ENCODE data around the gene PTPN5.

Gene PTPN5

DNA sequence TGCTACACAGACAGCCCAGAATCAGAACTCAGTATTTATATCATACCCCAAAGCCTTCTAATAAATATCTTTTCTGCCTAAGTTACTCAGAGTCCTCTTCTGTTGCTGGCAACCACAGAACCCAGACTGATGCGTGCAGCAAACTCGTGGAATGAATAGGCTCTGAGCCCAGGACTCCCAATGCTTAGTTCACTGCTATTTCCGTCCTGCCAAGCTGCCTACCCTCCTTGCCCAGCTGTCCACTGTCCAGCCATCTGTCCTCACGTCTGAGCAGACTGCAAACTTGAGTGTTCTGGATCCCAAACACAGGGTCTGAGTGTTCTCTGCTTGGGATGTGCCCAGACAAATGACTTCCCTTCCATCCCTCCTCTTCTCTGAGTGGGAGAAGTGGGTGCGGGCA is 19.4 kb downstream of the PTPN5 start:
- DNase-seq: no peak

DNA sequence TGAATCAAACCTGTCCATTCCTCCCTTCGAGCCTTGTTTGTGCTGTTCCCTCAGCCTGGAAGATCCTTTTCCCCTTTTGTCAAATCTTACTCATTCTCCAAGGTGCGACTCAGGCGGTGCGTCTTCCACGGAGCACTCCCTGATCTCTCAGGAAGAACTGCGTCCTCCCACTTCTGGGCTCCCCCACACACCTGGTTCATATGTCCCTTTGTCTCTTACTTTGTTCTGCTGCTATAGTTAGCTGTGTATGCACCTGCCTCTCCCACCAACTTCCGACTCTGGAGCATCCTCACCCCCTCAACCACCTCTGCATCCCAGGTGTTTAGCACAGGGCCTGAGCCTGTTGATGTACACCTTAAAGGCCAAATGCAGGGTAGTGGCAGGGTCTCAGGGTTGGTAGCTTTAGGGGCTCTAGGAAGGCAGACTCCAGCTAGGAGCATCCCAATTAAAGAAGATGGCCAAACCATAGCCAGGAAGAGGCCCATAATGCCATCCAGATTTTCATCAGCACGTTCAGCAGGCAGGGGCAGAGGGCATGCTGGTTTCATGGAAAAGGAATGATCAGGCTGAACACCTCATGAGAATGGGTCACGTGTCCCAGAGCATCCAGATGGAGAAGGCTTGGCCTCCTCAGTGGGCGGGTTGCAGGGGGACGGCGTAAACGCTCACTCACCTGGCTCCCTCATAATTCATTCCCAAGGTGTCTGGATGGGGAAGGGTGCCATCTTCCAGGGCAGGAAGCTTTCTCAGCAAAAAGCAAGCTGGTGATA is 20.1 kb downstream of the PTPN5 start:
- DNase-seq: no peak

DNA sequence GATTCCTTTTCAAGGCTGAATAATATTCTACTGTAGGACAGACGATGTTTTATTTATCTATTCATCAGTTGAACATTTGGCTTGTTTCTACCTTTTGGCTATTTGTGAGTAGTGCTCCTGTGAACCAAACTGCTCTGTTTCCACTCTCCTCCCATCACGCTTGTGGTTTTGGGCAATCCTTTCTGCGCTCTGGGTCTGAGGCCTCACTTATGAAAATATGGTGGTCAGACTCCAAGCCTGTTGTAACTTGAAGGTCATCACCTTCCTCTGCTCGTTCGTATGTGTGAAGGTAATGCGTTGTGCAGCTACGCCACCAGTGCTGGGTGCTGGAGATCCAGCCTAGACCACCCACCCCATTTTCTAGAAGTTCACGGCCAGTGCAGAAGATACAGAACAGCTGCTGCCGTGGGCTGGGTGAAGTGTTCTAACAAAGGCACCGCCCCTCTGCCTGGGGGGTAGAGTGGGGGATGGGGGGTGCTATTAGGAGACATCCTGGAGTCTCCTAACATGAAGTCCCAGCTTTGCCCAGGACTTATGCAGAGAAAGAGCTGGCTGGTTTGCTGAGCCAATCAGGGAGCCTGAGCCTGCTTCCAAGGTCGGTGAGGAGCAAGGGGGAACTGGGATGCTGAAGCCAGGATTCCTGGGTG is 21.0 kb downstream of the PTPN5 start:
- no peak for DNase-seq

DNA sequence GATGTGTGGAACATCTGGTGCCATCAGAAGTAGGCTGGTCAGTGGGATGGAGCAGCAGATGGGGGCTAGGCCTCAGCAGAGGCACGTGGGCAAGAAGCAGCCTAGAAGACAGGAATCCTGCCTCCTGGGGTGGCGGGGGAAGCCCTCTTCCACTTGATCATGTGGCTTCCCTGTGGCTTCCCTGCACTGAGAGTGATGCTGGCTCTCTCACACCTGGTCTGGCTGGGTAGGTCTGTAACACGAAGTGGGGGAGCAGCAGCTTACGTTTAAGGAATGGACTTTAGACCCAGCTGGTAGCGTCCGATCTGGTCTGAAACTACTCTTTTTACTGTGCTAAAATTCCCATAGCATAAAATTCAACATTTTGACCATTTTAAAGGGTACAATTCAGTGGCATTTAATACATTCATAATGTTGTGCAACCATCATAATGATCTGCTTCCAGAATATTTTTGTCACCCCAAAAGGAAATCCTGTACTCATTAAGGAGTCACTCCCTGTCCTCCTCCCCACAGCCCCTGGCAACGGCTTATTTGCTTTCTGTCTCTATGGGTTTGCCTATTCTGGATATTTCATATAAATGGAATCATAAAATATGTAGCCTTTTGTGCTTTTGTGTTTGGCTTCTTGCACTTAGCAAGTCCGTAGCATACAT is 21.7 kb downstream of the PTPN5 start:
- DNase-seq: no peak

DNA sequence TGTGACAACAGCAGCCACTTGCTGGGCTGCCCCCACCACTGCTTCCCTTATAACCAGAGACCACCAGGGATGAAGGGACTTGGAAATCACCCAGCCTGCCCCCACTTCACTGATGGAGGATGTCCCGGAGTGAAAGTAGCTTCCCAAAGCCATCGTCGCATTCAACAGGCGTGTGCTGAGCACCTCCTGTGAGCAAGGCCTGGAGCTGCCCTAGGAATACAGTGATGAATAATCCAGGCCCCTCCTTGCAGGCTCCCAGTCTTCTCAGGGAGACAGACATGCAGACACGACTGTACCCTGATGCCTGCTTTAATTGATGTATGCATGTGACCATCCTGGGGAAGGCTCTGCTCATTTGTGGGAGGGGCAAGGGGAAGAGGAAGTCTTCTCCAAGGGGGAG is 22.6 kb downstream of the PTPN5 start:
- no peak for DNase-seq

DNA sequence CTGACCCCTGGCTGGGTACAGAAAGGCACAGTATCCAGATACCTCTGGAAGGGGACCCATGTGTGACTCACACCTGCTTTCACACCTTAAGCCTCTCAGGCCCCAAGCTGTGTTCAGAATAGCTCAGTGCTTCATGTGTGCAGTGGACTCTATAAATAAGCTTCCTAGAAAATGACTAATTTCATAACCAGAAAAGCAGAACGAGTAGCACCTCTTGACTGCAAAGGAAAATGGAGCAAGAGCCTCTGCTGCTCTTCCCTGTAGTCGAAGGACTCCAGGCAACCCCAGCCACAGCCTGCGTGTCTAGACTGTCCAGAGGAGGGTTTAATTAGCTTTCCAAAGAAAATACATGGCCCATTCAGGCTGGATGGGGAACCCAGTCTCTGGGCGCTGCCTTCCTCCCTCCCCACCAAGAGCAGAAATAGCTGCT is 23.1 kb downstream of the PTPN5 start:
- no peak for DNase-seq

DNA sequence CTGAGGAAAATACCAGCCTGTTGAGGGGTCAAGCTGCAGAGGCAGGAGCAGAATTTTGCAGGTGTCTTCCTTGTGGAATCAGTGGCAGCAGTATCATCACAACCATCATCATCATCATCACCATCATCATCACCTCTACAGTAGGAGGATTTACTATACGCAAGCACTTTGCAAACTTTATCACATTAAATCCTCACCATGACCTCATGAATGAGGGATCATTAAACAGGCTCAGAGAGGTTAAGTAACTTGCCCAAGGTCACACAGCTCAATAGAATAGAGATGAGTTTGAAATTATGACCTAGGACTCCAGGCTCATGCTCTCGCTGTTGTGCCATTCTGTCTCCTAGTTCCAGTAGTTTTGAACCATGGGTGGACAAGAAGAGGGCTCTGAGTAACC is 25.6 kb downstream of the PTPN5 start:
- DNase-seq: no peak

DNA sequence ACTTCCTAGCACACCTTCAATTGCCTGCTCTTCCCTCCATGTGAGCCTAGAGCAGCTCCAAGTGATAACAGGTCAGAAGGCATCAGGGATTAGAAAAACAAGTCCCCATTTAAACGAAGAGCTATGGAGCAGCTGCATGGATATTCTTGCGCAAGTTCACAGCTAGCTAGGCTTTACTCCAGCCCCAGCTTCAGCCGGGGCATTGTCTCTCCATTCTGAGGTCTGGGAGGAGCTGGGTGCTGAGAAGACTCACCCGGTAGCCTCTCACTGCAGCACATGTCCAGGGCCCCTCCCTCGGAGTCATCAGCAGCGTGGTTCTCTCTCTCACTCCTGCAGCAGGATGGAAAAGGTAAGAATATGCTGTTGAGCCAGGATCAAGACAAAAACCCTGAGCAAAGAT is 26.0 kb downstream of the PTPN5 start:
- DNase-seq: no peak

DNA sequence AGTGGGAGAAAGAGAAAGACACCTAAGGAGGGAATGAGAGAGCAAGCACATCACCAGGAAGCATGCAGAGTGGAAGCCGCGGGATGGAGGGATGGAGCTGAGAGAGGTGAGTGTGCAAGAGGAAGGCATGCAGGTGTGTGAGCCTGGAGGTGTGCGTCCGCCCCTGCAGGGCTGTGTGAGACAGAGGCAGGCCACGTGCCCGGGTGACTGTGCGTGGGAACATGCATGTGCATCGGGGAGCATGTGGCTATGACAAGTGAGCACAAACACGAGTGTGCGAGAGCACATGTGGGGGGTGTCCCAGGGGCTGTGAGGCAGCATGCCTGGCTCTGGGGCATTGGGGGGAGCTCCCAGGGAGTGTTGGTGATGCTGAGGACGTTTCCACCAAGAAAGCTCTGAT is 29.9 kb downstream of the PTPN5 start:
- no peak for DNase-seq

DNA sequence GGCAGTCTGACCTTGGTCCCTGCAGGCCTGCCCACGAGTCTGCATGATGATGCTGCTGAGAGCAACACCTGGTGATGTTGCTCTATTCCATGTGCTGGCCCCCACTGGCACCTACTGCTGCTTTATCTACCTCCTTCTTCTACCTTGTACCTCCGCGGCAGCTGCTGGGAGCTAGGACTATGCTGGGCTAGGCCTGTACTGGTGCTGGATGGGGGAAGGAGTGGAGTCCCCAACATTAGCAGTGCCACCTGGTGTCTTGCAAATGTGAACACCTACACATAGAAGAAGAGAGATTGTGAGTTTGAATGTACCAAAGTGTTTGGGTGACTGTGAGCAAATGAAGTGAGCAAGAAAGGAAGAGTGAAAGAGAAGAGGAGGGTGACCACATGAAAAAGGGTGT is 30.5 kb downstream of the PTPN5 start:
- DNase-seq: no peak

DNA sequence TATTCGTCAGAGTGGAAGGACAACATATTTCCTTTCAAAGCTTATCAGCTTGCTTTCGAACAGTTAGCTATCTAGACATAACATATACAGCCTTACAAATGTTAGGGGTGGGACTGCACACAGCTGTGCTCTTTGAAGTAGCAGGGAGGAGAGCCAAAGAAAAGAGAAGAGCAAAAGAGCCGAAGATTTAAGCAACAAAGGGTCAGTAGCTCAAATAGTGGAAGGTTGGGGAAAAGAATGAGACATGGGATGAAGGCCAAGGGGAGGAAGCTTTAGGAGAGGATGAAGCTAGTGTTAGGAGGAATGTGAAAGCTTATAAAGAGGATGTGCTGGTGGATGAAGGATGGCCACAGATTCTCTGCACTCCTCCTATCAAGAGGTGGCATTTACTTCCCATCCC is 33.8 kb downstream of the PTPN5 start:
- DNase-seq: no peak

DNA sequence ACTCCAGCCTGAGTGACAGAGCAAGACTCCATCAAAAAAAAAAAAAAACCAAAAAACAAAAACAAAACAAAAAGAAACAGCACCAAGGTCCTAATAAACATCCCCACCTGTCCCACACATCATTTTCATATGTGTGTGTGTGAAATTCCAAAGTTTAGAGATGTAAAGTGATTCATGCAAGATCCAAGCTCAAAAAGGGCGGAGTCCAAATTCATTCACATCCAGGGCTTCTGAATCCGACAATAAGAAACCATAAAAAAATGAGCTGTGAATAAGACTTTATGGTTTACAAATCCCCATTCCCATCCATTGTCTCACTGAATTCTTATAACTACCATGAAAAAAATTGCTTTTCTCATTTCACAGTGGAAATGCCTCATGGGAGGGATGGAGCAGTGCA is 34.7 kb downstream of the PTPN5 start:
- DNase-seq: no peak

DNA sequence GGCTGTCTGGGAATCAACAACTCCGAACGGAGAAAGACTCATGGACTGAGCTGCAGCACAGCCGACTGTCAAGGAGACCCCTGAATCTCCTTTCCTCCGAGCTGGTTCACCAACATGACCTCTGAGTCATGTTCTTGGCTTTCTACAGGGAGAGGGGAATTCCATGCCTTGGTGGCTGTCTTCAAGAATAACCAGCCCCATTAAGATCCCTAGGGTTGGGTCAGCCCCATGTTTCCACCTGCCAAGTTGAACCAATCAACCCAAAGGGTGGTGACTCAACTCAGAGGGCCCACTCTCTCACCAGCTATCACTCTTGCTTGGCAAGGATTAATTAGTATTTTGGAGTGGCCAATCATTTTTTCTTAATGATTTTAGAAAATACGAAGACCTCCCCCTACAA is 37.3 kb downstream of the PTPN5 start:
- no peak for DNase-seq

DNA sequence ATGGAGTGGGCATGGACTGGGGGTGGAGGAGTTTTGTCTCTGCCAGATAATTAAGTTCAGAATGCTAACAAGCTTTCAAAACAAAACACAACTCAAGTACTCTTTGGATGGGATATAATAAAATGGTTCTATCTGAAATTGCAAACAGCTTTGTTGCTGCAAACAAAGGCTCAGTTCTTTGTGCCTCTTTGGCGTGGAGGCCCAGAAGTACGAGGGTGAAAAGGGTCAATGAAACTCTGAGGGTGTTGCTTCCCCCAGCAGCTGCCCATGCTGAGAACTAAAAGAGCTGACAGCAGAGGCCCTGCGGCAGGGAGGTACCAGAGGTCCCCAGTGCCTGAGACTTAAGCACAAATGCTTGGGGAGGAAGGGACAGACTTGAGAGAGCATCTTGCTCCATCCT is 39.1 kb downstream of the PTPN5 start:
- no peak for DNase-seq

DNA sequence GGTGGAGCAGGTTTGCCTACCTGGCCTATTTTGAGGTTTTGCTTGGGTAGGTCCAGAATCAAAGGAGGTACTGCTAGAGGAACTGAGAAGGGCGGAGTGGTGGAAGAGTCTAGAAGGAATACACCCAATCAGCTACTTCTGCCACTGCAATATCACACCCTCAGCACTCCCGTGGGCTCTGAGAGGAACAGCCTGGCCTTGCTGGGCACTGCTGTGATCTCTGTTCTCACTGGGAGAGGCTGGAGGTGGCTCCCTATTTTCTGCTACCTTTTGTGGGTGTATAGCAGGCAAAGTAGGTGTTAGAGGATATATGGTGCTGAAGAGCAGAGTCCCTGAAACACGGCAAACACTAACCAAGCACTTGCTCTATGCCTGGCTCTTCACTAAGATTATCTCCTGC is 40.7 kb downstream of the PTPN5 start:
- DNase-seq: no peak

DNA sequence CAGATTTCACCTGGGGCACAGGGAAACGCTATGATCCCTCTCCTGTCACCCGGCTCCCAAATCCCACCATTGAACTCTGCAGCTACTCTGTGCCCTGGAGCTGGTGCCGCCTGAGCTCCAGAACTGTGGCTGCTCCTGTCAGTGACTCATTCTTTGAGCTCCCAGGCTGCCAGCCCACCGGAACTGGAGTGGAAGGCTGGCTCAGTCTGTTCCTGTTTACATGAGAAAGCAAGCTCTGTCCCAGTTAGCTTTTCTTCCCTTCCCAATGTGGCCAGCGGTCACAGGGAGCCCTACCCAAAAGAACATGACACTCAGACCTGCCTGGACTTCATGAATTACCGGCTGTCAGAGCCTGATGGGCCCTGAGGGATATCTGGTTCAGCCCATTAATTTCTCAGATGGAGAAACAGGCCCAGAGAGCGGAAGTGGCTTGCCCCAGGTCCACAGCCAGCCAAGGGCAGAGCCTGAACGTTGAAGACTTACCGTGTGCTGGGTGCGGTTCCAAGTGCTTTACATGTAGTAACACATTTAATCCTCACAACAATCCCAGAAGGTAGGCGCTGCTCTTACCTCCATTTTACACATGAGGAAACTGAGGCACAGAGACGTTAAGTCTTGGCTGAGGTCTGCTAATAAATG is 41.8 kb downstream of the PTPN5 start:
- no peak for DNase-seq

DNA sequence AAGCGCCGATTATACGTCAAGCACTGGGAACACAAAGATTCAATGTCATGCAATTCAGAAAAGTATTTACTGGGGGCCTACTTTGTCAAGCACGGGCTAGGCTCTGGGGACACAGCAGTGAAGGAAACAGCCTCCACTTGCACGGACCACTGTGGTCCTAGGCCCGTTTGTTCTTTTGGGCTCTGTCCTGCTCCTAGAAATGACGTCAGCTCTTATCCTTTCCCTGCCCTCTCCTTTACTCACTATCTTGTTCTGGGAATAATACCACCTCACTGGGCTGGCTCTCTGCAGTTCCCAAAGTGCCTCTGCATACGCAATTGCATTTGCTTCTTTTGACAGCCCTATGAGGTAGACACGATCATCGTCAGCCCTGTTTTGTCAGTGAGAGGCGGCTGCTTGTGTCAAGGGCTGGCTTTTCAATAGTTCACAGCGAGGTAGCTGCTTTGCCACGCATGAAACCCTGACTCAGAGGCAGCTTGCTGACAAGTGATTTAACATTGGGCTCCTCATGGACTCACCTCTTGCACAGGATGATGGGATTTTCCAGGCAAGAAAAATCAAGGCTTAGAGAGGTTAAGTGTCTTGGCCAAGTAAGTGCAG is 42.7 kb downstream of the PTPN5 start:
- DNase-seq: no peak

DNA sequence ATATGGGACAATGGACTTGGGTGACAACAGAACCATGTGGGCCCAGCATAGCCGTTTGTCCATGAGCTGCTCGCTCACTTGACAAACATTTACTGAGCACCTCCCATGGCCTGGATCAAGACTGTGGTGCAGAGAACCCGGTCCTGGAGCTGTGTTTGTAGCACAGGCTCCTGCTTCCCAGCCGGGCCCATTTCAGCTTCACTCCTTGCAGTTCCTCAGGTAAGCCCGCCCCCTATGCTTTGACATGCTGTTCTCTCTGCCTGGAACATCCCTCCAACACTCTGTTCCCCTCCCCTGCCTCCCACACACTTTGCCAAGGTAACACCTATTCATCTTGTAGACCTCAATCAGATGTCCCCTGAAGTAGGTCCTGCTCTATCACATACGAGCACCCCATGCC is 46.3 kb downstream of the PTPN5 start:
- no peak for DNase-seq

DNA sequence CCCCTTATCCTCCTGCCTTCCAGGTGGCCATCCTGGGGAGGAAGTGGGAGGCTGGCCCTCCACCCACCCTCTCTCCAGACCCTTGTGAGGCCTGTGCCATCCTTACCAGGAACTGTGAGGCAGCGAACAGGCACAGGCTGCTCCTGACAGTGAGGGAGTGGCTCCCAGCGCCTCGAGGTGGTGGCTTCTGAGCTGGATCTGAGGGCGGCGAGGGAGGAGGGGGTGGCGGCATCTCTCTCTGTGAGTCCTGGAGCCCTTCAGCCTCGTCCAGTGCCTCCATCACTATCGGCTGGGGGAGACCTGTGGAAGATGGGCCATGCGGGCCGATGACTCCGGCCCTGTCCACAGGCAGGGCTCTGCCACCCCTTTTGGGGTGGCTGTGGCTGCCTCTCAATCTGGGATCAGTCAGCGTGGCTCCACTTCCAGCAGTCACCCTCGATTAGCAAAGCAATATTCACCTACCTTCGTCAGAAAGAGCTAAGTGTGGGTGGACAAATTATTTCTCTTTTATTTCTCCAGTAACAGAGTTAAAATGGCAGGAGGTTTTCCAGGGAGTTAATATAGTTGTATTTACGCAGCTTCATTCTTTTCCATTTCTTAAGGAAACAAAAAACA is 47.6 kb downstream of the PTPN5 start:
- no peak for DNase-seq

DNA sequence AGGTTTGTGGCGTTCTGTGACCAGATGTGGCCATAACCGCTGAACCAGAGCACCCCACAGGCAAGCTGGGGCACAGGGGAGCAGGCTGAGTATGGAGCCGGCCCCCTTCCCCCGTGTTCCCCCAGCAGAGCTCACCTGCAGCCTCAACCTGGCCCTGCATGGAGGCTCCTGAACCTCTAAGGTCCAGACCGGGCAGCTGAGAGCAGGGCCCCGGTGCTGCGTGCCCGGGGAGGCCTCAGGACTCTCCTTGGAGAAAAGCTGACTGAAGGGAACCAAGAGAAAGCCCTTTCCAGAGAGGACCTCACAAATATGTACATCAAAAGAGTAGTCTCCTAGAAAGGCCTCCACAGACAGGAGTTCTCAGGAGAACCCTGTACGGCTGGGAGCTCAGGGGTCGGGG is 48.2 kb downstream of the PTPN5 start:
- no peak for DNase-seq

DNA sequence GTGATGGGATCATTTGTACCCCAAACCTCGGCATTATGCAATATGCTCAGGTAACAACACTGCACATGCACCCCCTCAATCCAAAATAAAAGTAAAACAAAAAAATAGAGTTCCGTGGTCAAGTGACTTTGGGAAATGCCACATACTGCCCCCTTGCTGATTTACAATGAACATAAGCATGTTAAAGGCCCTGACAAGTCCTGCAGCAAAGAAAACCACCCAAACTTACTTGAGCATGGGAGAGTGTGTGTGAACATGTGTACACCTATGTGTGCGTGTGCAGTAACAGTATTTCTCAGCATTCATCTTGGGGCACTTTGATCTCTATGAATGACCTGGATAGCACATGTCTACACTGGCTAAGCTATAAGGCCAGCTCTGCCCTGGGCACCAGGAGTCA is 49.8 kb downstream of the PTPN5 start:
- no peak for DNase-seq

DNA sequence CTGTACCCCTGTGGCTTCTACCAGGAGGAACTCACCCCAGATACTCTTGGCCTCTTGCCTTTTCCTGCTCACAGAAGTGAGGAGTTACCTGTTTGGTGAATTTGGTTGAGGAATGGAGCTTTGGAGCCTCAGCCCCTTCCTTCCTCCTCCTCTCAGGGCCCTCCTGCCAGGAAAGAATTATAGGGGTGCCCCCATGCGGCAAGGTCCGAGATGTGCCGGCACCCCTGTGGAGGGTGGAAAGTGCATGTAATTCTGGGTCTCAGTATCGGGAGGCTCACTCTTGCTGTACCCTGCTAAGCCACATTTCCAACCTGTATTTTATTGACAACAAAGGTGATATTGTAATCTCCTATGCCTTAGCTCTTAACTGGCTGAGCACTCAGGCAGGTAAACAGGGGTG is 51.9 kb downstream of the PTPN5 start:
- DNase-seq: no peak

DNA sequence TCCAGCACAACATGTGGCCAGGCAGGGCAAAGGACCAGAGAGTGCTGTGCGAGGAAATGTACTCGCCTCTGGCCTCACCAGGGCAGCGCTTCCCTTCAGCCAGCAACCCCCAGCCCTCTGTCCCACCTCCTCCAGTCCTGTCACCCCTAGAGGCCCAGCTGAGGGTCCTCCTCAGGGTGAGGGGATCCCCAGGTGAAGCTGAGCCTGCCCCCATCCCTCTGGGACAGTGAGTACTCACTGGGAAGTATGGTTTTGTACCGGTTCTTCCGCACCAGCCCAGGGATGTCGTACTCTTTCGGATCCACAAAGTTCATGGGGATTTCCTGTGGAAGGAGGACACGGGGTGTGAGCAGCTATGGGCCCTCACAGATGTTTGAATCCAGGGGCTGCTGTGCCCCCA is 54.0 kb downstream of the PTPN5 start:
- DNase-seq: no peak
